GM12878 (cell line): ENCODE data around the gene CR1L. TPM values are rescaled to one million over a fixed set of nuclear protein-coding genes. Genes with fewer than 3 reads are reported as not detected.

Experiments used
- ATAC-seq: fragments of 200-7000 bp; cut with Tn5 transposase; 3 replicates; pipeline ENCODE4 v1.9.1; 2020; ENCODE audit warnings: mild to moderate bottlenecking, moderate library complexity
- BruUV-seq: library from RNA; stranded (reverse); fragments of 400-500 nt; replicated peaks from 2 replicates; lab custom pipeline; 2021; lab: Mats Ljungman, UMichigan
- CTCF ChIA-PET: fragments of 300-600 bp; sonication (Branson Sonifier 250); formaldehyde crosslinking; extraction: SDS; loops from one replicate; lab custom pipeline; 2021; ENCODE audit warnings: inconsistent platforms; lab: Yijun Ruan, JAX
- POLR2A ChIA-PET: fragments of 350-600 bp; formaldehyde crosslinking; extraction: SDS; loops from one replicate; lab custom pipeline; 2021; ENCODE audit warnings: inconsistent platforms; lab: Charles Lee
- RAD21 ChIA-PET: fragments of 300-600 bp; sonication (Branson Sonifier 250); formaldehyde crosslinking; loops from one replicate; lab custom pipeline; 2023; ENCODE audit warnings: antibody characterized with exemption; ENCODE audit not compliant: unreplicated experiment; lab: Charles Lee
- SMC1A ChIA-PET: fragments of 300-600 bp; sonication (Branson Sonifier 250); formaldehyde crosslinking; loops from one replicate; lab custom pipeline; 2023; ENCODE audit not compliant: unreplicated experiment, uncharacterized antibody; lab: Charles Lee
- DNase-seq: peaks from one replicate; pipeline ENCODE4 v3.0.0-alpha.2; 2011; ENCODE audit warnings: low read depth, low spot score
- FAIRE-seq: peaks from 3 replicates; lab custom pipeline; 2011; peaks lifted over from hg19 to GRCh38; lab: Jason Lieb, UNC
- H2AFZ ChIP-seq: 2 replicates; pipeline ENCODE4 v1.6.0; 2011; ENCODE audit warnings: low read depth, low read length, control low read depth; ENCODE audit not compliant: control insufficient read depth
- H3K27ac ChIP-seq: 2 replicates; pipeline ENCODE4 v1.5.1; 2011; ENCODE audit warnings: control low read depth; ENCODE audit not compliant: control insufficient read depth, insufficient read depth
- H3K27me3 ChIP-seq, 2 experiments: replicated peaks in 1 of 2; 2 replicates each; pipeline versions ENCODE4 v1.6.0 to v1.6.1; 2011; ENCODE audit warnings: low read length in 1 of 2; ENCODE audit not compliant: control insufficient read depth in 2 of 2, insufficient read depth in 2 of 2
- H3K36me3 ChIP-seq, 2 experiments: 2 replicates each; pipeline ENCODE4 v1.5.1; 2011; ENCODE audit warnings: low read length in 1 of 2; ENCODE audit not compliant: control insufficient read depth in 2 of 2, insufficient read depth in 2 of 2
- H3K4me1 ChIP-seq: 2 replicates; pipeline ENCODE4 v1.6.1; 2011; ENCODE audit warnings: mild to moderate bottlenecking, low read length, moderate library complexity, mixed read lengths; ENCODE audit not compliant: control insufficient read depth, insufficient read depth
- H3K4me2 ChIP-seq: 2 replicates; pipeline ENCODE4 v1.6.0; 2011; ENCODE audit warnings: control low read depth; ENCODE audit not compliant: control insufficient read depth, insufficient read depth
- H3K4me3 ChIP-seq: fragments of 200-600 bp; sonication (generic); 2 replicates; pipeline ENCODE4 v1.5.1; 2016
- H3K79me2 ChIP-seq: 2 replicates; pipeline ENCODE4 v1.6.0; 2011; ENCODE audit warnings: low read length; ENCODE audit not compliant: control insufficient read depth, insufficient read depth
- H3K9ac ChIP-seq: 2 replicates; pipeline ENCODE4 v1.8.0; 2011; ENCODE audit warnings: low read length, control low read depth, mixed read lengths; ENCODE audit not compliant: control insufficient read depth, insufficient read depth
- H3K9me3 ChIP-seq: replicated peaks from 3 replicates; pipeline ENCODE4 v1.5.1; 2011; ENCODE audit warnings: mild to moderate bottlenecking, low read length; ENCODE audit not compliant: control insufficient read depth, insufficient read depth
- H4K20me1 ChIP-seq: 2 replicates; pipeline ENCODE4 v1.6.0; 2011; ENCODE audit not compliant: control insufficient read depth, insufficient read depth
- ASH2L ChIP-seq: fragments of 300-600, 200-600 bp; sonication (generic); IDR thresholded peaks from 2 replicates; pipeline ENCODE4 v1.6.1; 2017; ENCODE audit warnings: low read depth, mild to moderate bottlenecking, borderline replicate concordance
- BHLHE40 ChIP-seq, 2 experiments: fragments of 450-650 bp in 1 of 2; IDR thresholded peaks; 2 replicates each; pipeline ENCODE4 v1.6.1; 2011 to 2017; ENCODE audit warnings: low read depth in 2 of 2, borderline replicate concordance in 1 of 2, improper control_type of control experiment in 1 of 2, low read length in 1 of 2, mild to moderate bottlenecking in 1 of 2
- CBFB ChIP-seq: IDR thresholded peaks from 2 replicates; pipeline ENCODE4 v1.6.1; 2016; ENCODE audit warnings: antibody characterized with exemption, low read depth
- HDAC2 ChIP-seq: fragments of 200-600 bp; sonication (generic); IDR thresholded peaks from 2 replicates; pipeline ENCODE4 v1.6.1; 2017
- IKZF2 ChIP-seq, 2 experiments: fragments of 450-650 bp; IDR thresholded peaks; 2 replicates each; pipeline ENCODE4 v1.6.1; 2017; ENCODE audit warnings: mild to moderate bottlenecking in 2 of 2, moderate library complexity in 2 of 2
- MLLT1 ChIP-seq: fragments of 450-650 bp; IDR thresholded peaks from 2 replicates; pipeline ENCODE4 v1.6.1; 2016; ENCODE audit warnings: mild to moderate bottlenecking
- NKRF ChIP-seq: fragments of 450-650 bp; conservative IDR thresholded peaks from 2 replicates; pipeline ENCODE4 v1.6.1; 2017; ENCODE audit warnings: mild to moderate bottlenecking, moderate library complexity
- NR2C1 ChIP-seq: fragments of 450-650 bp; IDR thresholded peaks from 2 replicates; pipeline ENCODE4 v1.6.1; 2017; ENCODE audit warnings: antibody characterized with exemption, mild to moderate bottlenecking, moderate library complexity
- SUPT20H ChIP-seq: IDR thresholded peaks from 2 replicates; pipeline ENCODE4 v1.6.1; 2011; ENCODE audit warnings: low read depth, mild to moderate bottlenecking, low read length, moderate library complexity, borderline replicate concordance; ENCODE audit not compliant: control insufficient read depth
- SUZ12 ChIP-seq: fragments of 200-600 bp; sonication (generic); IDR thresholded peaks from one replicate; pipeline ENCODE4 v1.6.1; 2018; ENCODE audit warnings: antibody characterized with exemption, mild to moderate bottlenecking; ENCODE audit not compliant: unreplicated experiment
- USF1 ChIP-seq: IDR thresholded peaks from 2 replicates; pipeline ENCODE4 v1.6.1; 2011; ENCODE audit warnings: borderline replicate concordance, low read depth, mild to moderate bottlenecking, moderate library complexity, mixed read lengths, low read length; ENCODE audit not compliant: insufficient read depth; ENCODE audit errors: extremely low read length
- YBX1 ChIP-seq: fragments of 450-650 bp; IDR thresholded peaks from 2 replicates; pipeline ENCODE4 v1.6.1; 2016; ENCODE audit warnings: antibody characterized with exemption
- ZNF217 ChIP-seq: fragments of 450-650 bp; IDR thresholded peaks from 2 replicates; pipeline ENCODE4 v1.6.1; 2017; ENCODE audit warnings: antibody characterized with exemption, mild to moderate bottlenecking
- ZNF384 ChIP-seq: IDR thresholded peaks from 2 replicates; pipeline ENCODE4 v1.6.1; 2012; ENCODE audit warnings: low read depth, mild to moderate bottlenecking, low read length, improper control_type of control experiment, borderline replicate concordance
- WGBS: methylation state at CpG from one replicate; pipeline ENCODE4 v1.1.6; 2016; ENCODE audit warnings: low lambda C conversion rate; ENCODE audit not compliant: insufficient replicate concordance, insufficient coverage; ENCODE audit errors: missing lambda C conversion rate; 5-methylcytosine and 5-hydroxymethylcytosine counted together
- in situ Hi-C: fragments of 300-500 bp; cut with MboI; formaldehyde crosslinking; loops from 9 replicates; pipeline ENCODE4 v1.14.3; 2018; ENCODE audit warnings: mixed read lengths
- intact Hi-C: fragments of 100-400 bp; cut with micrococcal nuclease; formaldehyde crosslinking; loops from one replicate; pipeline ENCODE4 v1.14.2; 2022; ENCODE audit not compliant: unreplicated experiment
- polyA plus RNA-seq, 11 experiments: library from polyadenylated mRNA; depleted of rRNA in 4 of 11; unstranded in 6 of 11; stranded (reverse) in 5 of 11; fragments of >200 nt; fragmentation: Nextera tagmentation in 4 of 11; fragmentation: Illumina TruSeq in 1 of 11; extraction: Ambion mirVana in 4 of 11; extraction: Trizol in 1 of 11; gene quantifications; 1 replicate in 1 of 11; 2 replicates in 10 of 11; pipeline versions ENCODE4 v1.2.1 to v1.2.3, GENCODE V29; 2011 to 2016; ENCODE audit warnings: inconsistent platforms in 2 of 11, missing spikeins in 2 of 11, low read depth in 1 of 11
- total RNA-seq, 4 experiments: library from RNA; depleted of rRNA in 3 of 4; stranded (reverse); fragments of >200 nt in 3 of 4; fragmentation: Illumina TruSeq in 1 of 4; extraction: Trizol in 1 of 4; gene quantifications; 2 replicates each; pipeline versions ENCODE4 v1.2.1 to v1.2.3, GENCODE V29; 2013 to 2021

Gene CR1L
- total and polyA plus RNA-seq, 10 of the 15 experiments (the other 5 are each of a cell fraction or from before 2014, with no cell fraction given) = 0.11 TPM; not detected in 9

GRCh38 chr1:207763972-207764371 lies 119.0 kb downstream of the CR1L start:
- Histone ChIP-seq H3K4me2 (no peak overlapping the region), H3K9ac (no peak overlapping the region), H3K9me3 (peaks cover 2% of the 10 kb centered on the region; the same call in 2 of the 3 replicates), H3K4me1 (no peaks in the 10 kb centered on the region), H4K20me1 (no peaks in the 10 kb centered on the region), H3K36me3 (peaks cover 13% of the 10 kb centered on the region in 2 experiments; a peak in 3 of 4 replicates), H3K27me3 (no peaks in the 10 kb centered on the region), H3K27ac (no peak overlapping the region), H3K79me2 (no peaks in the 10 kb centered on the region), H3K4me3 (no peak overlapping the region), H2AFZ (no peak overlapping the region)
- FAIRE-seq = no peak
- no peak for ATAC-seq
- intact Hi-C loops = no loop called here
- 92% methylated on average over 9 of the region's 9 CpGs for WGBS
- TF ChIP-seq ASH2L = no peak
- ChIA-PET CTCF (no interaction called here), SMC1A (no interaction called here), RAD21 (no interaction called here), POLR2A (no interaction called here)
- BruUV-seq = no TSS peak
- in situ Hi-C loops = no loop called here
- no peak for DNase-seq

- WGBS = 100% methylated on average over 1 of the region's 1 CpG
- in situ Hi-C loops = no loop called here
- no peaks in the 10 kb centered on the region for H3K27me3 ChIP-seq
- CTCF ChIA-PET = no interaction called here
- H3K9me3 ChIP-seq = peaks cover 2% of the 10 kb centered on the region; the same call in 2 of the 3 replicates
- POLR2A ChIA-PET = no interaction called here
- no TSS peak for BruUV-seq
- no peak overlapping the region for H3K27ac ChIP-seq
- H3K9ac ChIP-seq = no peak overlapping the region
- H3K36me3 ChIP-seq = peaks cover 13 to 17% of the 10 kb centered on the region in 2 experiments; a peak in 3 of 4 replicates
- no peak for ATAC-seq
- H4K20me1 ChIP-seq = no peaks in the 10 kb centered on the region
- H3K4me1 ChIP-seq = no peaks in the 10 kb centered on the region
- no peak overlapping the region for H3K4me2 ChIP-seq
- no peak overlapping the region for H2AFZ ChIP-seq
- intact Hi-C loops = no loop called here
- H3K4me3 ChIP-seq = no peak overlapping the region
- no peaks in the 10 kb centered on the region for H3K79me2 ChIP-seq
- RAD21 ChIA-PET = no interaction called here
- FAIRE-seq = no peak
- SMC1A ChIA-PET = no interaction called here
- DNase-seq = no peak
- TF ChIP-seq HDAC2 (no peak), NKRF (no peak), SUPT20H (no peak), IKZF2 (IDR thresholded peaks at IDR 0.05) (no peak), SUZ12 (no peak), MLLT1 (no peak), CBFB (no peak), BHLHE40 (IDR thresholded peaks at IDR 0.05; ENCODE audit: borderline replicate concordance in 1 of 2, low read depth in 2 of 2, low read length in 1 of 2) (no peak), ZNF217 (no peak), USF1 (no peak), NR2C1 (no peak), YBX1 (no peak), ZNF384 (no peak)
Observed at GRCh38 chr1:207766569-207766968, 121.6 kb downstream of the CR1L start.
